CD4-positive, CD25-positive, alpha-beta regulatory T cell (primary cell): ENCODE measurements around the gene TRPV2. TPM values are rescaled to one million over a fixed set of nuclear protein-coding genes. Genes with fewer than 3 reads are reported as not detected.

Experiments used
- ATAC-seq, 2 donors: fragments of 150-1000 bp; cut with Tn5 transposase; one replicate each; pipeline ENCODE4 v1.10.0; 2021; ENCODE audit warnings: low read depth in 2 of 2, moderate number of reproducible peaks in 2 of 2, moderate library complexity in 1 of 2
- DNase-seq, 3 donors: peaks; one replicate each; pipeline versions ENCODE4 v3.0.0 to v3.0.0-alpha.2; 2012 to 2022; ENCODE audit warnings: mixed read lengths in 1 of 3
- H3K27ac ChIP-seq: one replicate; pipeline ENCODE4 v1.7.0; 2013; ENCODE audit warnings: mild to moderate bottlenecking, low read length; ENCODE audit not compliant: insufficient read depth, poor library complexity, severe bottlenecking
- H3K27me3 ChIP-seq: one replicate; pipeline ENCODE4 v1.7.0; 2013; ENCODE audit warnings: low read length; ENCODE audit not compliant: control insufficient read depth, insufficient read depth
- H3K36me3 ChIP-seq: one replicate; pipeline ENCODE4 v1.7.0; 2013; ENCODE audit warnings: mild to moderate bottlenecking, low read length, moderate library complexity; ENCODE audit not compliant: control insufficient read depth, insufficient read depth
- H3K4me1 ChIP-seq: 2 replicates; pipeline ENCODE4 v1.7.0; 2013; ENCODE audit warnings: mild to moderate bottlenecking, low read length; ENCODE audit not compliant: insufficient read depth, control insufficient read depth, poor library complexity, severe bottlenecking
- H3K4me3 ChIP-seq: one replicate; pipeline ENCODE4 v1.7.0; 2013; ENCODE audit warnings: low read depth, mild to moderate bottlenecking, low read length, moderate library complexity
- H3K9me3 ChIP-seq, 2 experiments: 1 replicate in 1 of 2; 2 replicates in 1 of 2; pipeline ENCODE4 v1.7.0; 2013; ENCODE audit warnings: low read length in 2 of 2, mild to moderate bottlenecking in 1 of 2, moderate library complexity in 1 of 2; ENCODE audit not compliant: control insufficient read depth in 2 of 2
- H3K27ac Mint-ChIP-seq, 3 donors: one replicate each; pipeline ENCODE4 v1.8.0; 2020 to 2022; ENCODE audit warnings: mild to moderate bottlenecking in 3 of 3, mixed read lengths in 3 of 3, moderate library complexity in 2 of 3
- H3K27me3 Mint-ChIP-seq: one replicate; pipeline ENCODE4 v1.8.0; 2022; ENCODE audit warnings: mild to moderate bottlenecking, mixed read lengths
- H3K36me3 Mint-ChIP-seq: one replicate; pipeline ENCODE4 v1.8.0; 2020; ENCODE audit warnings: mixed read lengths
- H3K4me1 Mint-ChIP-seq, 4 donors: one replicate each; pipeline ENCODE4 v1.8.0; 2020 to 2022; ENCODE audit warnings: mixed read lengths in 4 of 4, mild to moderate bottlenecking in 1 of 4
- H3K4me3 Mint-ChIP-seq, 4 donors: one replicate each; pipeline ENCODE4 v1.8.0; 2020 to 2022; ENCODE audit warnings: mild to moderate bottlenecking in 4 of 4, mixed read lengths in 4 of 4, moderate library complexity in 3 of 4
- H3K9me3 Mint-ChIP-seq, 7 donors: one replicate each; pipeline ENCODE4 v1.8.0; 2020 to 2022; ENCODE audit warnings: mixed read lengths in 7 of 7, mild to moderate bottlenecking in 3 of 7, moderate library complexity in 2 of 7
- polyA plus RNA-seq, 4 donors: library from polyadenylated mRNA; unstranded; fragments of 300-500 nt; fragmentation: Illumina TruSeq; gene quantifications; one replicate each; pipeline ENCODE4 v1.2.3, GENCODE V29; 2021
- total RNA-seq: library from RNA; stranded (reverse); gene quantifications from one replicate; pipeline ENCODE4 v1.2.3, GENCODE V29; 2022

The TRPV2 gene
- total and polyA plus RNA-seq, 5 donors from 2014 or later, result 99.4 to 142 (median 125) TPM

DNA sequence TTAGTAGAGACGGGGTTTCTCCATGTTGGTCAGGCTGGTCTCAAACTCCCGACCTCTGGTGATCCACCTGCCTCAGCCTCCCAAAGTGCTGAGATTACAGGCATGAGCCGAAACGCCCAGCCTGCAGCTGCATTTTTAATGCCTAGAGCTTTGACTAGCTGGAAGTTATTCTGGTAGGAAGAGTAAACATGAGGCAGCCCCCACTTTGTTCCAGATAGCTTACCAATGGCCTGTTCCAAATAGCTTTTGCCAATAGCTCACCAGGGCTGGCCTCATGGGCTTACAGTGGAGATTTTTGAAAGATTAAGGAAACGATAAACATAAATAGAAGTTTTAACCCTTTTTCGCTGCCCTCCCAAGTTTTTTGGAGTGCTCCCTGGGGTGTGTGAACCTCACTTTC lies 9.8 kb downstream of the TRPV2 start:
- Mint-ChIP-seq H3K4me3 (no peak overlapping the region), H3K4me1 (peaks cover 0 to 19% (median 16%) of the 10 kb centered on the region in 4 donors), H3K27me3 (no peaks in the 10 kb centered on the region), H3K36me3 (peaks cover 31% of the 10 kb centered on the region), H3K27ac (no peak overlapping the region), H3K9me3 (no peaks in the 10 kb centered on the region)
- H3K4me3 ChIP-seq, result no peak overlapping the region
- no peaks in the 10 kb centered on the region for H3K27me3 ChIP-seq
- peaks cover 80% of the 10 kb centered on the region for H3K36me3 ChIP-seq
- DNase-seq, result no peak
- H3K4me1 ChIP-seq, result peaks cover 2% of the 10 kb centered on the region
- no peak overlapping the region for H3K27ac ChIP-seq
- H3K9me3 ChIP-seq, result no peaks in the 10 kb centered on the region
- no peak for ATAC-seq

DNA sequence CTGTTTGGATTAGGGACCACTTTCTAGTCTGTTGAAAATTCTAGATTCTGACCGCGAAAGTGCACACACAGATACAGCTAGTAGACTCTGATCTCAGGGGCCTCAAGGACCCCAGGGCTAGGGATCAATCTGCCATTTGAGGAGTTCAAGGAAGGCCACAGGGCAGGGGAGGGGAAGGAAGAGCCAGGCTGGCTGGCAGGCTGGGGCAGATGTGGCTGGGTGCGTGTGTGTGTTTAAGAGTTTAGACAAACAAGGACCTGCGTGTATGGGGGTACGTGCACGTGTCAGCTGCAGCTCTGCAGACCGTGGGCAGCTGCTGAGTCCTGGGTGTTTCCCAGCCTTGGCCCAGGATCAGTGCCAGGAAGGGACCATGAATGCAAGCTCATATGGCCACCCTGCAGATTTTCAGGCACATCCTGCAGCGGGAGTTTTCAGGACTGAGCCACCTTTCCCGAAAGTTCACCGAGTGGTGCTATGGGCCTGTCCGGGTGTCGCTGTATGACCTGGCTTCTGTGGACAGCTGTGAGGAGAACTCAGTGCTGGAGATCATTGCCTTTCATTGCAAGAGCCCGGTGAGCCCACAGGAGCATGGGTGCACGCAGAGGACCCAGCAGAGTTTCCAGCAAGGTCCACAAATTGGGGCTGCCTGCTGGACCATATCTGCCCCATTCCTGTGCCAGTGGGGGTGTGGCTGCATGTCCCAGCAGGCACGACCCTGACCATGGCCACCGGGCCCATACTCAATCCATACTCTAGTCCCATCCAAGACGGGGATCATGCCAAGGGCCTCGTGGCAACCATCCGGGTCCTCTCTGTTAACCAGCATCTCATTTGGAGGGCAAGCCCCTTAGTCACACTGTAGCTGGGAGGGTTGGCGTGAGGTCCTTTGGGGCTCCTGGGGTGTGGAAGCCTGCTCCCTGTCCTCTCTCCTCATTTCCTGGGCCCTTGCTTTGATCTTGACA lies 10.6 kb downstream of the TRPV2 start:
- Mint-ChIP-seq H3K27me3 (no peaks in the 10 kb centered on the region), H3K27ac (peak overlapping the region in 1 of 3 donors; percentile 69)

GRCh38 chr17:16427020-16427419 lies 11.6 kb downstream of the TRPV2 start:
- DNase-seq, result no peak
- Mint-ChIP-seq H3K4me3 (no peak overlapping the region), H3K36me3 (peaks cover 28% of the 10 kb centered on the region), H3K27me3 (no peaks in the 10 kb centered on the region), H3K4me1 (peaks cover 0 to 10% (median 9%) of the 10 kb centered on the region in 4 donors), H3K9me3 (no peaks in the 10 kb centered on the region), H3K27ac (peak overlapping the region in 1 of 3 donors; percentile 69)
- H3K4me1 ChIP-seq, result no peaks in the 10 kb centered on the region
- no peaks in the 10 kb centered on the region for H3K9me3 ChIP-seq
- no peak for ATAC-seq
- peaks cover 66% of the 10 kb centered on the region for H3K36me3 ChIP-seq
- no peak overlapping the region for H3K27ac ChIP-seq
- H3K27me3 ChIP-seq, result no peaks in the 10 kb centered on the region
- H3K4me3 ChIP-seq, result no peak overlapping the region

More for the DNA sequence above, 10.6 kb downstream of the TRPV2 start:
- H3K27ac ChIP-seq, result no peak overlapping the region
- no peaks in the 10 kb centered on the region for H3K27me3 ChIP-seq
- H3K9me3 ChIP-seq, result no peaks in the 10 kb centered on the region
- H3K4me3 ChIP-seq, result no peak overlapping the region
- no peak overlapping the region for H3K4me3 Mint-ChIP-seq
- DNase-seq, result no peak
- peaks cover 72% of the 10 kb centered on the region for H3K36me3 ChIP-seq
- ATAC-seq, result no peak
- H3K9me3 Mint-ChIP-seq, result no peaks in the 10 kb centered on the region
- H3K4me1 Mint-ChIP-seq, result peaks cover 0 to 12% (median 9%) of the 10 kb centered on the region in 4 donors
- no peaks in the 10 kb centered on the region for H3K4me1 ChIP-seq
- H3K36me3 Mint-ChIP-seq, result peaks cover 27% of the 10 kb centered on the region

DNA sequence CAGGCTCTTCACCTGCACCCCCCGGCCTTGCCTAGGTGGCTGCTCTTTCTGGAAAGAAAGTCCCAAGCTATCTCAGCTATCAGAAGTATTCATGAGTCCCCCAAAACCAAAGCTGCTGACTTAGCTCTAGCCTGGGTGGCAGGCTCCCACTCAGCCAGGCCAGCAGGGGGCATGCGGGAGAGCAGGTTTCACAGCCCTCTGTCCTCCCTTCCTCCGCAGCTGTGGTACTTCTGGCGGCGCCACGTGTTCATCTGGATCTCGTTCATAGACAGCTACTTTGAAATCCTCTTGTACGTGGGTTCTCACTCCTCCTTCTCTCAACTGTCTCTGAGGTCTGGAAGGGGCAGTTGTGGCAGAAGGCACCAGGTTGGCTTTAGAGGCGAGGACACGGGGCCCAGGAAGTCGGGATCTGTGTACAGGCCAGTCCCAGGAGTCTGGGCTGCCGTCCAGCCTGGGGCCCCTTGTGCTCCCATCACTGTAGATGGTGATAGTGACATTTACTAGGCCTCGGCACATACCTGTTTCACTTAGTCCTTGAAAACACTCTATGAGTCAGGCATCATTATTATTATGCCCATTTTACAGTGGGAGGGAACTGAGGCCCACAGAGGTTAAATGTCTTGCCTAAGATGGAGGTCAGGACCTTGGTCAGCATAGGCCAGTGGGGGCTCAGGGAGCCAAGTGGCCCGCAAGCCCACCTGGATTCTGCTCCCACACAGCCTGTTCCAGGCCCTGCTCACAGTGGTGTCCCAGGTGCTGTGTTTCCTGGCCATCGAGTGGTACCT lies 12.9 kb downstream of the TRPV2 start:
- no peak overlapping the region for H3K27ac Mint-ChIP-seq
- Histone ChIP-seq H3K4me1 (no peaks in the 10 kb centered on the region), H3K36me3 (peaks cover 57% of the 10 kb centered on the region), H3K27ac (no peak overlapping the region), H3K27me3 (no peaks in the 10 kb centered on the region), H3K9me3 (no peaks in the 10 kb centered on the region), H3K4me3 (no peak overlapping the region)
- peaks cover 0 to 9% (median 4%) of the 10 kb centered on the region in 4 donors for H3K4me1 Mint-ChIP-seq
- no peak for ATAC-seq
- DNase-seq, result peak in 1 of 3 donors; percentile 57
- H3K9me3 Mint-ChIP-seq, result no peaks in the 10 kb centered on the region
- H3K4me3 Mint-ChIP-seq, result no peak overlapping the region
- H3K27me3 Mint-ChIP-seq, result no peaks in the 10 kb centered on the region
- H3K36me3 Mint-ChIP-seq, result peaks cover 21% of the 10 kb centered on the region

DNA sequence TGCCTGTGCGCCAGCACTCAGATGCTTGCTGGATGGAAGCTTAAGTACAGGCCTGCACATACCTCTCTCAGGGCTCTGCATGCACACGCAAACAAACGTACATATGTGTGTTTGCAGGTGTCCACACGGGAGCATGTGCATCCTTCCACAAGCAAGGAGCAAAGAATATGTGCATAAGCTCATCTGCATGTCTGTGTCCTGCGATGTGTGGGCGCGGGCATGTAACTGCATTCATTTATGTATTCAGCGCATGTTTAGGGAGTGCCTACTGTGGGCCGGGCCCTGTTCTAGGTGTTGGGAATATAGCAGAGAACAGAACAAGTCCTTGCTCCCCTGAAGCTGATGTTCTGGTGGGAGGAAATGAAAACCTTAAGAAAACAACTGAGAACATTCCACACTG lies 13.7 kb downstream of the TRPV2 start:
- H3K9me3 Mint-ChIP-seq, result no peaks in the 10 kb centered on the region
- Histone ChIP-seq H3K36me3 (peaks cover 52% of the 10 kb centered on the region), H3K4me3 (no peak overlapping the region), H3K27ac (no peak overlapping the region), H3K9me3 (no peaks in the 10 kb centered on the region), H3K4me1 (no peaks in the 10 kb centered on the region), H3K27me3 (no peaks in the 10 kb centered on the region)
- peaks cover 21% of the 10 kb centered on the region for H3K36me3 Mint-ChIP-seq
- H3K4me1 Mint-ChIP-seq, result peaks cover 0 to 9% (median 3%) of the 10 kb centered on the region in 4 donors
- no peak for ATAC-seq
- H3K27ac Mint-ChIP-seq, result no peak overlapping the region
- no peak for DNase-seq
- H3K4me3 Mint-ChIP-seq, result no peak overlapping the region
- H3K27me3 Mint-ChIP-seq, result no peaks in the 10 kb centered on the region

DNA sequence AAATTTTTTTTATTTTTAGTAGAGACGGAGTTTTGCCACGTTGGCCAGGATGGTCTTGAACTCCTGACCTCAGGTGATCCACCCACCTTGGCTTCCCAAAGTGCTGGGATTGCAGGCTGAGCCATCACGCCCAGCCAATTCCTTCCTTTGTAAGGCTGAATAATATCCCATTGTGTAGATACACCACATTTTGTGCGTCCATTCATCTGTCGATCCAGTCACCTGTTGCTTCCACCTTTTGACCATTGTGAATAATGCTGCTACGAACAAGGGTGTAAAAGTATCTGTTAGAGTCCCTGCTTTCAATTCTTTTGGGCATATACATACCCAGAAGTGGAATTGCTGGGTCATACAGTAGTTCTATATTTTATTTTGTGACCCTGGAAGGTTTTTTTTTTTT lies 15.3 kb downstream of the TRPV2 start:
- no peak overlapping the region for H3K27ac ChIP-seq
- no peaks in the 10 kb centered on the region for H3K4me1 ChIP-seq
- Mint-ChIP-seq H3K9me3 (no peaks in the 10 kb centered on the region), H3K27ac (peak overlapping the region in 1 of 3 donors; percentile 5), H3K4me3 (no peak overlapping the region), H3K36me3 (peaks cover 19% of the 10 kb centered on the region), H3K4me1 (peaks cover 0 to 7% (median 5%) of the 10 kb centered on the region in 4 donors), H3K27me3 (no peaks in the 10 kb centered on the region)
- H3K9me3 ChIP-seq, result no peaks in the 10 kb centered on the region
- DNase-seq, result no peak
- ATAC-seq, result no peak
- no peaks in the 10 kb centered on the region for H3K27me3 ChIP-seq
- no peak overlapping the region for H3K4me3 ChIP-seq
- peaks cover 46% of the 10 kb centered on the region for H3K36me3 ChIP-seq

- Mint-ChIP-seq H3K4me3 (no peak overlapping the region), H3K27ac (no peak overlapping the region), H3K9me3 (no peaks in the 10 kb centered on the region), H3K4me1 (peaks cover 0 to 12% (median 7%) of the 10 kb centered on the region in 4 donors), H3K36me3 (peaks cover 11% of the 10 kb centered on the region), H3K27me3 (no peaks in the 10 kb centered on the region)
- ATAC-seq (no peak), DNase-seq (no peak)
- no peak overlapping the region for H3K4me3 ChIP-seq
- no peaks in the 10 kb centered on the region for H3K27me3 ChIP-seq
- H3K9me3 ChIP-seq, result no peaks in the 10 kb centered on the region
- H3K36me3 ChIP-seq, result peaks cover 32% of the 10 kb centered on the region
- H3K4me1 ChIP-seq, result no peaks in the 10 kb centered on the region
- H3K27ac ChIP-seq, result no peak overlapping the region
Measured at GRCh38 chr17:16432017-16432416, 16.6 kb downstream of the TRPV2 start.
